HG02642 (cell line): ENCODE measurements around the gene ENPEP.
"Not testable (repeated sequence)": the region's sequence is repeated elsewhere in the genome, so short reads cannot be mapped to it uniquely, and the experiment has no call there.

ENCODE experiments used
- ATAC-seq: cut with Tn5 transposase; IDR thresholded peaks from one replicate; pipeline ENCODE4 v1.9.1; 2021; ENCODE audit warnings: mild to moderate bottlenecking; ENCODE audit not compliant: unreplicated experiment, poor library complexity

ENPEP gene, protein sequence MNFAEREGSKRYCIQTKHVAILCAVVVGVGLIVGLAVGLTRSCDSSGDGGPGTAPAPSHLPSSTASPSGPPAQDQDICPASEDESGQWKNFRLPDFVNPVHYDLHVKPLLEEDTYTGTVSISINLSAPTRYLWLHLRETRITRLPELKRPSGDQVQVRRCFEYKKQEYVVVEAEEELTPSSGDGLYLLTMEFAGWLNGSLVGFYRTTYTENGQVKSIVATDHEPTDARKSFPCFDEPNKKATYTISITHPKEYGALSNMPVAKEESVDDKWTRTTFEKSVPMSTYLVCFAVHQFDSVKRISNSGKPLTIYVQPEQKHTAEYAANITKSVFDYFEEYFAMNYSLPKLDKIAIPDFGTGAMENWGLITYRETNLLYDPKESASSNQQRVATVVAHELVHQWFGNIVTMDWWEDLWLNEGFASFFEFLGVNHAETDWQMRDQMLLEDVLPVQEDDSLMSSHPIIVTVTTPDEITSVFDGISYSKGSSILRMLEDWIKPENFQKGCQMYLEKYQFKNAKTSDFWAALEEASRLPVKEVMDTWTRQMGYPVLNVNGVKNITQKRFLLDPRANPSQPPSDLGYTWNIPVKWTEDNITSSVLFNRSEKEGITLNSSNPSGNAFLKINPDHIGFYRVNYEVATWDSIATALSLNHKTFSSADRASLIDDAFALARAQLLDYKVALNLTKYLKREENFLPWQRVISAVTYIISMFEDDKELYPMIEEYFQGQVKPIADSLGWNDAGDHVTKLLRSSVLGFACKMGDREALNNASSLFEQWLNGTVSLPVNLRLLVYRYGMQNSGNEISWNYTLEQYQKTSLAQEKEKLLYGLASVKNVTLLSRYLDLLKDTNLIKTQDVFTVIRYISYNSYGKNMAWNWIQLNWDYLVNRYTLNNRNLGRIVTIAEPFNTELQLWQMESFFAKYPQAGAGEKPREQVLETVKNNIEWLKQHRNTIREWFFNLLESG

DNA sequence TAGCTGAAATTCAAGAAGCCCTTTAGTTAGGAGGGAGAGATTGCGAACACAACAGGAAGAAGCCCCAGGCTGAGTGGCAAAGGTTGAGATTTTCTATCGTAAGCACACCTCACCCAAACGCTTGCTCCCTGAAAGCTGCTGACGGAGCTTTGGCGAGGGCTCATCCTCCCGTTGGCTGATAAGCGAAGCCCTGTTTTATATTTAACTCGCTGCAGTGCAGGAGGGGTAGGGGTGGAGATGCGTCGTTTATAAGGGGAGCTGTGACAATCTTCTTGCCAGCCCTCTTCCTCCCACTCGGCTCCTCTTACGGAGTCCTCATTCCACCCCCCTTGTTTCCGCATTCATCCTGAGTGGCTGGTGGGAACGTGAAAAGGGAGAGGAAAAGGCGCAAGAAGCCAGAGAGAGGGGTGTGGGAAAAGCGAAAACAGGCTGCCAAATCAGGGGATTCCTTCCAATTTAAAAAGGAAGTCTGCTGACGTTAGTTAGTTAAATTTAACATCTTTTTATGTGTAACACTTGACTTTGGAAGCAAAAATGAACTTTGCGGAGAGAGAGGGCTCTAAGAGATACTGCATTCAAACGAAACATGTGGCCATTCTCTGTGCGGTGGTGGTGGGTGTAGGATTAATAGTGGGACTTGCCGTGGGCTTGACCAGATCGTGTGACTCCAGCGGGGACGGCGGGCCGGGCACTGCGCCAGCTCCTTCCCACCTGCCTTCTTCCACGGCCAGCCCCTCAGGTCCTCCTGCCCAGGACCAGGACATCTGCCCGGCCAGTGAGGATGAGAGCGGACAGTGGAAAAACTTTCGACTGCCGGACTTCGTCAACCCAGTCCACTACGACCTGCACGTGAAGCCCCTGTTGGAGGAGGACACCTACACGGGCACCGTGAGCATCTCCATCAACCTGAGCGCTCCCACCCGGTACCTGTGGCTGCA, at the start of gene ENPEP:
TSS of gene ENPEP (plus strand) at position 275 of the 938 bp plus-strand sequence. CDS start at position 535, 260 bp downstream.
- ATAC-seq: no peak

DNA sequence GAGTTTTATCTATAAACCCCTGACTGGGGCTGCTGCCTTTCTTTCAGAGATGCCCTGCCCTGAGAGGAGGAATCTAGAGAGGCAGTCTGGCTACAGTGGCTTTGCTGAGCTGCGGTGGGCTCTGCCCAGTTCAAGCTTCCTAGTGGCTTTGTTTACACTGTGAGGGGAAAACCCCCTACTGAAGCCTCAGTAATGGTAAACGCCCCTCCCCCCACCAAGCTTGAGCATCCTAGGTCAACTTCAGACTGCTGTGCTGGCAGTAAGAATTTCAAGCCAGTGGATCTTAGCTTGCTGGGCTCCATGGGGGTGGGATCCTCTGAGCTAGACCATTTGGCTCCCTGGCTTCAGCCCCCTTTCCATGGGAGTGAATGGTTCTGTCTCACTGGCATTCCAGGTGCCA, 44.1 kb upstream of the ENPEP start:
- not testable (repeated sequence) for ATAC-seq

GRCh38 chr4:110437292-110437691, 38.7 kb upstream of the ENPEP start:
- ATAC-seq: not testable (repeated sequence)

GRCh38 chr4:110439209-110439608, 36.7 kb upstream of the ENPEP start:
- ATAC-seq: not testable (repeated sequence)

GRCh38 chr4:110442309-110442708, 33.6 kb upstream of the ENPEP start:
- ATAC-seq: no peak

DNA sequence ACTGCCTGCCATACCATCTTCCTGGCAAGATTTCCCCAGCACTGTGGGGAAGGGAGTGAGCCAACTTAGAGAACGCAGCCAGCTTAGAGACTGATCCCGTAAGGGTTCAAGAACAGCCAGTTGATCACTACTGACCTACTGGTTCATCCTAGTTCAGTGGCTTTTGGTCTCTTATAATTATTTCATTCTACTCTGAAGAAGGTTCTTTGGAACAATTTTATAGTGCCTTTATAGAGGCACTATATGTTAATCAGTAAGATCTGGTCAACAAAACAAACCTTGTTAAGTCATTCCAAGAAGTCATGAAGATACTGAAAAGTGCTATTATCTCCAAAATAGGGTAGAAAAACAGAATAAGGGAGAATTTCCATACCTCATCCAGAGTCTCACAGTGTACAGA, 33.2 kb upstream of the ENPEP start:
- no peak for ATAC-seq

DNA sequence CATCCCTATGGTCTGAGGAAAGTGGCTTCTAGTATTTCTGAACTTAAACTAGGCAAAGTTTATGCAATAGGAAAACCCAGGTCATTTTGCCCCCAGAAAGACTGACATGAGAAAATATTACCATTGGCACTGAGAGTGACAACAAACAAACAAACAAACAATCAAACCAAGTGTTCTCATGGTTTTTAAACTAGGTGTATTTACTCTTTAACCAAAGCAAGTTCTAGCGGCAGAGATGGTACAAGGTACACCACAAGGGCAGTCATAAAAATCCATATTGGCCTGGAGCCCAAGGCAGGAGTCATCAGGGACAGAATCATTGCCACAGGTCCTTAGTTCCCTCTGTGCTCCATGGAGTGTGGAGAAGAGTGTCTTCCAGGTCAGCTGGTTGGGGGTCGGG, 26.0 kb upstream of the ENPEP start:
- ATAC-seq: no peak

DNA sequence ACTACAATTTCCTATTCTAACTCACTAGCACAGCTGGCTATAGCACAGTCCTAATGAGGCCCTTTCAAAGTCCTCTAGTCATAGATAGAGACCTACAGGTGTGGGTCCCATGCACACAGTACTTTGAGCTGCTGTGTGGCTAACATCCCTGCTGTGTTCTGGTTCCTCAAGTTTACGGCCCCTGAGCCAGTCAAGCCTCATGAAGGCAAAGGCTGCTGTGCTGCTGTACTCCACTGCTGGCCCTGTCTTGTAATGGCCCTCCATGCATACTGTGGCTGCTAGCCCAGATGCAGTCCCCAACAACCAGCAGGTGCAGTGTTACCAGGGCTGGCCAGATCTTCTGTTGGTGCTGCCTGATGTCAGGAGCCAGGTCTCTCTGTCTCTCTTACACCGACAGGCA, 23.4 kb upstream of the ENPEP start:
- no peak for ATAC-seq

GRCh38 chr4:110454441-110454840, 21.5 kb upstream of the ENPEP start:
- no peak for ATAC-seq

DNA sequence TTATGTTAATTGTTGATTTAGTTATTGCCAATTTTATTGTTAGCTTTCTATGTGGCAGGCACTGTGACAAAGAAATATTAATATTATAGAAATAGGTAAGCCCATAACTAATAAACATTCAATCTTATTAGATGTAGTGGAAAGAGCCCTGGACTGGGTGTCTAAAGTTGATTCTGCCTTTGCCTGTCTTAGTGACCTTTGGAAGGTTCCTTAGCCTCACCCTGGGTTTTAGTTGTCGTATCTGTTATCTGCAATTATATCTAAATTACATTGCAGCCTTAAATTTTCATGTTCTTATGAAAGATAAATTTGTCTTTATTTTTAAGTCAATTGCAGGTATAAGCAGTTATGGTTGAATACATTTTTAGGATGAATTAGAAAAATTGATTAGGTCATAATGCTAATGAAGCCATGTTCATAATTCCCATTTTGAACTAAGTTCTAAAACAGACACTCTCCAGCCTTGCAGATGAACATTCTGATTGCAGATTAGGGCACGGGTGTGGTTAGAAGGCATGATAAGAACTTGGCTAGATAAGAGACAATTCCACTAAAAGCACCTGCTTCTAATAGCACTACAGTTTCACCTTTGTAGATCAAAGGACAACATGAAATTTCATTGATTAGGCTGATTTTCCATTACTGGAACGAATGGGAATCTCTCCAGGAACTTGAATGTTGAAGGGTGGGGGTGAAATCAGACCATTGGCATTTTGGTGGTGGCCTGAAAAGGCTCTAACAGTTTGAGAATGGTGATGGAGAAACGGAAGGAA, 17.3 kb upstream of the ENPEP start:
- no peak for ATAC-seq

DNA sequence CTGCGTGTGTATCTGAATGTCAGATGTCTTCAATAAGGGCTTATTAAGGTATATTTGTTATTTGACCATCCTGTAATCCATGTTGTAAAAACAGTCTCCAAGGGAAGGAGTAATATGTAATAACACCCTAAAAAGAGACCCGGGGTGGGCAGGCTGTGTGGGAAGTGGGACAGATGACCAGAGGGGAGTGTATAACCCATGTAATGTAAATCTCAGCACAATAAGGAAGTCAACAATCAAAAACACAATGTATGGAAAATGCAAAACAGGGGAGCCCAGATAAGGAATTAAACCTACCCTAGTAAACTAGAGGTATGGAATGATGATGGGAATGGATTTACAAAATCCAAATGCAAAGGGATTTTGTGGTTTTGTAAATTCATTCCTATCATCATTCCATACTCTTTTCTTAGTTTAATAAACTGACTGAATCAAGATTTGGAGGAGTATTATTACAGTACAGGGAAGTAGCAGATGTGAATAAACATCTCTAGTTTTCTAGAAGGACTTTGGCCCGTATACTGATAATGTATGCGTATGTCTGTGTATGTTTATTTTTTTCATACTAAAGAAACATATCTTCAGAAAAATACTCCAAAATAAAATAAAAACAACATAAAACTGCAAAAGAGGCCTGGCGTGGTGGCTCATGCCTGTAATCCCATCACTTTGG, 15.7 kb upstream of the ENPEP start:
- ATAC-seq: no peak

- ATAC-seq: no peak
Observed at GRCh38 chr4:110467400-110467799, 8.6 kb upstream of the ENPEP start.

- no peak for ATAC-seq
Observed at GRCh38 chr4:110472583-110473329, 3.2 kb upstream of the ENPEP start.

DNA sequence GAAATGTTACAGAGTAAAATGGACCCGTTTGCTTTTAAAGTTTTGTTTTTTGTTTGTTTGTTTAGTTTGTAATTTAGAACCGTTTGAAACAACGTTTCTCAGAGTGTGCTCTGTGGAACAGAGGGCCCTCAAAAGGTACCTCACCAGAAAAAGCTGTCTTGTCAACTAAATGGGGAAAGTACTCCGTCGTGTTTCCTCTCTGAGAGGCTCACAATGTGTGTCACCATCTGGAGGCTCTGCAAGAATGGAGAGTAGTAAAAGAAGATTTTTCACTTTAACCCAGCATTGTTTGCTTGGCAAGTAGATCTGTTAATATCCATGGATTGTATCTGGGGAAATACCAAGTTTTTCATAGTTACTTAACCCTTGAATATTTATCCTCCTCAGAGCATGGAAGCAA, 1.5 kb upstream of the ENPEP start:
- no peak for ATAC-seq

GRCh38 chr4:110475080-110475479, 875 bp upstream of the ENPEP start:
- ATAC-seq: not testable (repeated sequence)

DNA sequence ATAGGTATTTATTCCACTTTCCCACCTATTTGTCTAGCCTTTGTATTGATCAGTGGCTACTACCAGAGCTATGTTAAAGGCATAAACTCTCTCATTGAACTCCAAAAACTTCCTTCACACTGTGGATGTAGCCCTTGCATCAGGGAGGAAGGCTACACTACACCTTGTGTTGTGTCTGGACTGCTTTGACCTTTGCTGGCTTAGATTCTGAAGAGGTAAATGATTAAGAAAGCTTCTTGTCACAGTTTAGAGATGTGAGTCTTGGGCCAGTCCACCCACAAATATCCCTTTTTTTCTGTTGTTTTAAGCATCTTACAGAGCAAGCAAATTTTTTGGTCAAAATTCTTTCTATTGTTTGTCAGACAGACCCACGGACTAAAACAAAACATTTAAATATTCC, 1.9 kb downstream of the ENPEP start:
- no peak for ATAC-seq

DNA sequence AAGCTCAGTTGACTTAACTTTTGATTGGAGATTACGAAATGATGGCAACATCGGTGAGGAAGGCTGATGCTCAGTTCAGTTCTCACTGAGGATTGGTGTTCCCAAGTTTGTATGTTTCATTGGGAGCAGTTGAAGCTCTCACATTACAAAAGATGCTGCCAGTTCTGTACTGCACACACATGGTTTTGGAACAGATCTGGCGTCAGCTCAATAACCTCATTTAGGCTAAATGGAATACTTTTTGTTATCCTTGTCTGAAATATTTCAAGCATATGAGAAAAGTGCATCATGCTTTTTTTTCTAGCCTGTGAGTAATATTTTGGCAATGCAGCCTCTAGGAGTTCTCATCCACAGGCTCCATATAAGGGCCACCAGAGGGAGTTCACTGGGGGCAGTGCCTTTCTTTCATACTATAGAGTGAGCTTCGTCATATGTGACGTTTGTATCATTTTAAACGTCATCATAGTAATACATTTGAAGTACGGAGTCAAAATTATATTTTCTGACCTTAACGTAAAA, 4.1 kb downstream of the ENPEP start:
- no peak for ATAC-seq

- ATAC-seq: no peak
Observed at GRCh38 chr4:110480746-110481271, 4.9 kb downstream of the ENPEP start.
